ENCODE data around the gene PRKRIP1. TPM values are rescaled to one million over a fixed set of nuclear protein-coding genes. Genes with fewer than 3 reads are reported as not detected.

PRKRIP1 gene
- total RNA-seq, 1 experiment from 2014 or later, result 24.9 TPM

DNA sequence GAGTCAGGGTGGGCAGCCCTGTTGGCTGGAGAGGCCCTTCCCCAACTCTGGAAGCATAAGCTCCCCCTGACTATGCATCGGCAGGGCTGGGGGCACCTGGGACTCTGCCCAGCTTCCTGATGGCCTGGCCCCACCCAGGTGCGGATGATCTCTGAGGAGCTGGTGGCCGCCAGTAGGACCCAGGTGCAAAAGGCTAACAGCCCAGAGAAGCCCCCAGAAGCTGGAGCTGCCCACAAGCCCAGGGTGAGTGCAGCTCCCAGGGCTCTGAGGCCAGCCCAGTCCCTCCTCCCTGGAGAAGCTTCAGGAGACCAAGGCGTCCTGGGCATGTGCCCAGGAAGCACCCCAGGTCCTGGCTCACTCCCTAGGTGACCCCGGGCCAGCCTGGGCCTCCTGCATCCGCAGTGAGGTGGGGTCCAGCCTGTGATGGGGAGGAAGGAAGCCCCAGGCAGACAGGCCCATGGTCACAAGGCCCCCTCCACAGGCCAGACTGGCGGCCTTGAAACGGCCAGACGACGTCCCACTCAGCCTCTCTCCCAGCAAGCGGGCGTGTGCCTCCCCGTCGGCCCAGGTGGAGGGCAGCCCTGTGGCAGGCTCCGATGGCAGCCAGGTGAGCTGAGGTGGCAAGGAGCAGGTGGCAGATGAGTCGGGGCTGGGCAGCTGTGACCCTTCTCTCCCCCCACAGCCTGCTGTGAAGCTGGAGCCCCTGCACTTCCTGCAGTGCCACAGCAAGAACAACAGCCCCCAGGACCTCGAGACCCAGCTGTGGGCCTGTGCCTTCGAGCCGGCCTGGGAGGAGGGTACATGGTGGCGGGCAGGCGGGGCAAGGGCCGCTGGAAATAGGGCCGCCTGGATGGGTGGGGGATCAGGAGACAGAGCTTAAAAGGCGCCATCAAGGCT is 71.7 kb downstream of the PRKRIP1 start:
- Histone ChIP-seq H3K27me3 (ENCODE audit: control insufficient read depth, insufficient read depth, low read length) (no peaks in the 10 kb centered on the region), H3K4me1 (ENCODE audit: control insufficient read depth, insufficient read depth, low read length) (peaks cover 7% of the 10 kb centered on the region), H3K36me3 (ENCODE audit: control insufficient read depth, insufficient read depth, low read length) (peaks cover 4% of the 10 kb centered on the region), H3K9me3 (ENCODE audit: control insufficient read depth, insufficient read depth, low read depth, low read length) (no peaks in the 10 kb centered on the region), H3K4me3 (ENCODE audit: low read depth in 2 of 2, low read length in 2 of 2) (no peak overlapping the region), H3K27ac (ENCODE audit: low read length) (no peak overlapping the region)
- CTCF ChIA-PET, result no interaction called here
- no TSS peak for BruUV-seq (replicated peaks)
- intact Hi-C loops (cut with micrococcal nuclease; ENCODE audit: unreplicated experiment) (no loop called here), in situ Hi-C loops (cut with HindIII; ENCODE audit: low pct_unique_long_range_greater_than_20kb, low sequenced_read_pairs) (no loop called here)
- DNase-seq (ENCODE audit: low read depth, low spot score) (no peak), ATAC-seq (no peak)
- TF ChIP-seq, protein P1, sequence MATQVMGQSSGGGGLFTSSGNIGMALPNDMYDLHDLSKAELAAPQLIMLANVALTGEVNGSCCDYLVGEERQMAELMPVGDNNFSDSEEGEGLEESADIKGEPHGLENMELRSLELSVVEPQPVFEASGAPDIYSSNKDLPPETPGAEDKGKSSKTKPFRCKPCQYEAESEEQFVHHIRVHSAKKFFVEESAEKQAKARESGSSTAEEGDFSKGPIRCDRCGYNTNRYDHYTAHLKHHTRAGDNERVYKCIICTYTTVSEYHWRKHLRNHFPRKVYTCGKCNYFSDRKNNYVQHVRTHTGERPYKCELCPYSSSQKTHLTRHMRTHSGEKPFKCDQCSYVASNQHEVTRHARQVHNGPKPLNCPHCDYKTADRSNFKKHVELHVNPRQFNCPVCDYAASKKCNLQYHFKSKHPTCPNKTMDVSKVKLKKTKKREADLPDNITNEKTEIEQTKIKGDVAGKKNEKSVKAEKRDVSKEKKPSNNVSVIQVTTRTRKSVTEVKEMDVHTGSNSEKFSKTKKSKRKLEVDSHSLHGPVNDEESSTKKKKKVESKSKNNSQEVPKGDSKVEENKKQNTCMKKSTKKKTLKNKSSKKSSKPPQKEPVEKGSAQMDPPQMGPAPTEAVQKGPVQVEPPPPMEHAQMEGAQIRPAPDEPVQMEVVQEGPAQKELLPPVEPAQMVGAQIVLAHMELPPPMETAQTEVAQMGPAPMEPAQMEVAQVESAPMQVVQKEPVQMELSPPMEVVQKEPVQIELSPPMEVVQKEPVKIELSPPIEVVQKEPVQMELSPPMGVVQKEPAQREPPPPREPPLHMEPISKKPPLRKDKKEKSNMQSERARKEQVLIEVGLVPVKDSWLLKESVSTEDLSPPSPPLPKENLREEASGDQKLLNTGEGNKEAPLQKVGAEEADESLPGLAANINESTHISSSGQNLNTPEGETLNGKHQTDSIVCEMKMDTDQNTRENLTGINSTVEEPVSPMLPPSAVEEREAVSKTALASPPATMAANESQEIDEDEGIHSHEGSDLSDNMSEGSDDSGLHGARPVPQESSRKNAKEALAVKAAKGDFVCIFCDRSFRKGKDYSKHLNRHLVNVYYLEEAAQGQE (IDR thresholded peaks at IDR 0.05; ENCODE audit: insufficient read depth in 1 of 2, low read depth in 2 of 2, low read length in 1 of 2), result no peak
- TF ChIP-seq, protein P2, sequence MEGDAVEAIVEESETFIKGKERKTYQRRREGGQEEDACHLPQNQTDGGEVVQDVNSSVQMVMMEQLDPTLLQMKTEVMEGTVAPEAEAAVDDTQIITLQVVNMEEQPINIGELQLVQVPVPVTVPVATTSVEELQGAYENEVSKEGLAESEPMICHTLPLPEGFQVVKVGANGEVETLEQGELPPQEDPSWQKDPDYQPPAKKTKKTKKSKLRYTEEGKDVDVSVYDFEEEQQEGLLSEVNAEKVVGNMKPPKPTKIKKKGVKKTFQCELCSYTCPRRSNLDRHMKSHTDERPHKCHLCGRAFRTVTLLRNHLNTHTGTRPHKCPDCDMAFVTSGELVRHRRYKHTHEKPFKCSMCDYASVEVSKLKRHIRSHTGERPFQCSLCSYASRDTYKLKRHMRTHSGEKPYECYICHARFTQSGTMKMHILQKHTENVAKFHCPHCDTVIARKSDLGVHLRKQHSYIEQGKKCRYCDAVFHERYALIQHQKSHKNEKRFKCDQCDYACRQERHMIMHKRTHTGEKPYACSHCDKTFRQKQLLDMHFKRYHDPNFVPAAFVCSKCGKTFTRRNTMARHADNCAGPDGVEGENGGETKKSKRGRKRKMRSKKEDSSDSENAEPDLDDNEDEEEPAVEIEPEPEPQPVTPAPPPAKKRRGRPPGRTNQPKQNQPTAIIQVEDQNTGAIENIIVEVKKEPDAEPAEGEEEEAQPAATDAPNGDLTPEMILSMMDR (IDR thresholded peaks at IDR 0.05), result no peak
- TF ChIP-seq TCF7L2 (IDR thresholded peaks at IDR 0.05; ENCODE audit: low read depth, low read length) (no peak), POLR2AphosphoS5 (IDR thresholded peaks at IDR 0.05; ENCODE audit: low read depth, low read length) (no peak), SIN3A (IDR thresholded peaks at IDR 0.05; ENCODE audit: borderline replicate concordance, insufficient read depth, low read depth, low read length) (no peak)
- POLR2A ChIA-PET, result interaction anchor here (0.6 kb wide), 1 partner anchor 975 kb away, joined by 6 read pairs; no protein-coding TSS in a partner anchor

DNA sequence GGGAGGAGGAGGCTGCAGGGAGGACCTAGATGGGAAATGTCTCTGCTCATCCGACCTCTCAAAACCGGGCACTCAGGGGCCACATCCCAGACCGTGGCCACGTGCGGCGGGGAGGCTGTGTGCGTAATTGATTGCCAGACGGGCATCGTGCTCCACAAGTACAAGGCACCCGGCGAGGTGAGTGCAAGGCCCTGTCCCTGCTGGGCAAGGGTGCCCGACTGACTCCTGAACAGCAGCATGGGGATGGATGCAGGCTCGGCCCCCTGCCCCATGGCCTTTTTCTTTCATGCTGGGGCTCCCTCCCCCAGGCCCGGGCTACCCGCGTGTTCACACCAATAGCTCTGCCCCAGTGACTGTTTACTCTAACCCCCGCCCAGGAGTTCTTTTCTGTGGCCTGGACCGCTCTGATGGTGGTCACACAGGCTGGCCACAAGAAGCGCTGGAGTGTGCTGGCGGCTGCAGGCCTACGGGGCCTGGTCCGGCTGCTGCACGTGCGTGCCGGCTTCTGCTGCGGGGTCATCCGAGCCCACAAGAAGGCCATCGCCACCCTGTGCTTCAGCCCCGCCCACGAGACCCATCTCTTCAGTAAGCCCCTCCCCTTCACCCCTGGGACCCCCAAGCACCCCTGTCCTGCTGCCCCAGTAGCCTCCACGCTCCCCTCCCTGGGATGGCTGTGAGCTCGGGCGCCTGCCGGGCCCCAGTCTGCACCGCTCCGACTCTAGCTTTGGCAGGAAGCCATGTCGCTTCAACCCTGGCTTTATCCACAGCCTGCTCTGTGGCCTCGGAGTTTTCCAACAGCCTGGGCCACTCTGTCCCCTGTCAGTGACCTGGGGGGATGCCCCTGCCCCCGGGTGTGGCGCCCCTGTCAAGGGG is 72.6 kb downstream of the PRKRIP1 start:
- H3K4me3 ChIP-seq (ENCODE audit: low read depth in 2 of 2, low read length in 2 of 2), result no peak overlapping the region
- in situ Hi-C loops (cut with HindIII; ENCODE audit: low pct_unique_long_range_greater_than_20kb, low sequenced_read_pairs) (no loop called here), intact Hi-C loops (cut with micrococcal nuclease; ENCODE audit: unreplicated experiment) (no loop called here)
- no TSS peak for BruUV-seq (replicated peaks)
- H3K9me3 ChIP-seq (ENCODE audit: control insufficient read depth, insufficient read depth, low read depth, low read length), result no peaks in the 10 kb centered on the region
- DNase-seq (ENCODE audit: low read depth, low spot score), result no peak
- CTCF ChIA-PET, result no interaction called here
- peaks cover 4% of the 10 kb centered on the region for H3K36me3 ChIP-seq (ENCODE audit: control insufficient read depth, insufficient read depth, low read length)
- POLR2A ChIA-PET, result no interaction called here
- H3K27me3 ChIP-seq (ENCODE audit: control insufficient read depth, insufficient read depth, low read length), result no peaks in the 10 kb centered on the region
- no peak for TF ChIP-seq TCF7L2 (IDR thresholded peaks at IDR 0.05; ENCODE audit: low read depth, low read length)
- TF ChIP-seq, protein P1 (IDR thresholded peaks at IDR 0.05; ENCODE audit: insufficient read depth in 1 of 2, low read depth in 2 of 2, low read length in 1 of 2), result no peak
- TF ChIP-seq, protein P2 (IDR thresholded peaks at IDR 0.05), result no peak
- TF ChIP-seq SIN3A (IDR thresholded peaks at IDR 0.05; ENCODE audit: borderline replicate concordance, insufficient read depth, low read depth, low read length), result no peak
- no peak for TF ChIP-seq POLR2AphosphoS5 (IDR thresholded peaks at IDR 0.05; ENCODE audit: low read depth, low read length)
- H3K4me1 ChIP-seq (ENCODE audit: control insufficient read depth, insufficient read depth, low read length), result peaks cover 7% of the 10 kb centered on the region
- H3K27ac ChIP-seq (ENCODE audit: low read length), result no peak overlapping the region
- ATAC-seq, result no peak

Measured in Panc1 (cell line).